KMS-11 (cell line): Measurements from ENCODE around the gene KCNAB1.

Source experiments
- H2AFZ ChIP-seq: fragments of 200-600 bp; sonication (generic); 2 replicates; pipeline ENCODE4 v1.6.1; 2016; ENCODE audit warnings: antibody characterized with exemption, mixed run types, low read depth
- H3K27ac ChIP-seq: fragments of 200-600 bp; sonication (generic); 2 replicates; pipeline ENCODE4 v1.6.1; 2016; ENCODE audit warnings: mild to moderate bottlenecking, mixed run types
- H3K27me3 ChIP-seq: fragments of 200-600 bp; sonication (generic); 2 replicates; pipeline ENCODE4 v1.6.1; 2017; ENCODE audit warnings: mild to moderate bottlenecking, low read depth, mixed run types, moderate library complexity; ENCODE audit not compliant: insufficient read depth
- H3K36me3 ChIP-seq: fragments of 200-600 bp; sonication (generic); 2 replicates; pipeline ENCODE4 v1.6.1; 2017; ENCODE audit warnings: mild to moderate bottlenecking, mixed run types; ENCODE audit not compliant: insufficient read depth
- H3K4me1 ChIP-seq: fragments of 200-600 bp; sonication (generic); 2 replicates; pipeline ENCODE4 v1.6.1; 2016; ENCODE audit warnings: mild to moderate bottlenecking, low read depth, mixed run types; ENCODE audit not compliant: poor library complexity, severe bottlenecking
- H3K4me2 ChIP-seq: fragments of 200-600 bp; sonication (generic); 2 replicates; pipeline ENCODE4 v1.7.0; 2016; ENCODE audit warnings: mild to moderate bottlenecking, mixed run types
- H3K4me3 ChIP-seq: fragments of 200-600 bp; sonication (generic); IDR thresholded peaks from 2 replicates; pipeline ENCODE4 v1.6.1; 2017; ENCODE audit warnings: low read depth, low read length, mixed read lengths; ENCODE audit not compliant: insufficient read depth
- H3K79me2 ChIP-seq: fragments of 200-600 bp; sonication (generic); 2 replicates; pipeline ENCODE4 v1.6.1; 2016; ENCODE audit warnings: low read depth, mixed run types; ENCODE audit not compliant: insufficient read depth
- H3K9ac ChIP-seq: fragments of 200-600 bp; sonication (generic); 2 replicates; pipeline ENCODE4 v1.6.1; 2016; ENCODE audit warnings: mild to moderate bottlenecking, mixed run types
- H4K20me1 ChIP-seq: fragments of 200-600 bp; sonication (generic); 2 replicates; pipeline ENCODE4 v1.6.1; 2016; ENCODE audit warnings: mild to moderate bottlenecking, mixed run types; ENCODE audit not compliant: insufficient read depth
- TF ChIP-seq, protein P1 (sequence below): fragments of 200-600 bp; sonication (generic); conservative IDR thresholded peaks from 2 replicates; pipeline ENCODE4 v1.6.1; 2017; ENCODE audit warnings: low read depth, mild to moderate bottlenecking, antibody characterized with exemption, low read length, moderate library complexity, mixed read lengths

KCNAB1 gene

DNA sequence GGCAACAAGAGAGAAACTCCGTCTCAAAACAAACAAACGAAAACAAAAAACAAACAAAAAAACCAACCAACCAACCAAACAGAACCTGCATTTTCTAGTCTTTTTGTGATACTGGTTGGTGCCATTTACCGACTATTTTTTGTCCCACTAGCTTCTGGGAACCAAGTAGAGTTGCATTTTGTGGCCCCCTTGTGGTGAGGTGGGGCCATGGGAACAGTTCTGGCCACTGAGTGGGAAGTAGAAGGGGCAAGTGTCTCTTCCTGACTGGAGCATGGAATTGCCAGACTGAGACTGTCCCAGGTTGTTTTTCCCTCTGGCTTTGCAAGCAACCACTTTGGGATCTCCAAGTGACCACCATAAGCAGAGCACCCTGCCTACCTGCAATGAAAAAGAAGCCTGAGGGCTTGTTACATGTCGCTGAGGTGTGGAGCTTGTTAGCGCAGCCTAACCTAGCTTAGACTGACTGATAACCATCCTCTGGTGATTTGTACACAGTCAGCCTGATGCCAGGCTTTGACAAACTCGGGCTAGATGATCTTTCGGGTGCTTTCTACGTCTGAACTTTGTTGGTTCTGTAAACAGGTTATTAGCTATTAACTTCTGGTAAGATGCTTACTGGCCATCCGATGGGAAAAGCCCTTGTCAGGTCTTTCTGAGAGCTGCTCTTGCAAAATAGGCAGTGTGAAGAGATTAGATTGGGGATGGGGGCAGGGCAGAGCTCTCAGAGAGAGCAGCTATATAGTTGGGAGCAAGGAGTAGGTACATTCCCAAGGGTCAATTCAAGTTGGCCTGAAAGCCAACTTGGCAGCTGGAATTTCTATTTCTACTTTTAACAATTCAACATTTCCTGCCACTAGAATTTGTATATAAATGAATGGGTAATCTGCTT lies 262.3 kb downstream of the KCNAB1 start:
- Histone ChIP-seq H3K36me3 (no peaks in the 10 kb centered on the region), H2AFZ (no peak overlapping the region)
- TF ChIP-seq, protein P1, sequence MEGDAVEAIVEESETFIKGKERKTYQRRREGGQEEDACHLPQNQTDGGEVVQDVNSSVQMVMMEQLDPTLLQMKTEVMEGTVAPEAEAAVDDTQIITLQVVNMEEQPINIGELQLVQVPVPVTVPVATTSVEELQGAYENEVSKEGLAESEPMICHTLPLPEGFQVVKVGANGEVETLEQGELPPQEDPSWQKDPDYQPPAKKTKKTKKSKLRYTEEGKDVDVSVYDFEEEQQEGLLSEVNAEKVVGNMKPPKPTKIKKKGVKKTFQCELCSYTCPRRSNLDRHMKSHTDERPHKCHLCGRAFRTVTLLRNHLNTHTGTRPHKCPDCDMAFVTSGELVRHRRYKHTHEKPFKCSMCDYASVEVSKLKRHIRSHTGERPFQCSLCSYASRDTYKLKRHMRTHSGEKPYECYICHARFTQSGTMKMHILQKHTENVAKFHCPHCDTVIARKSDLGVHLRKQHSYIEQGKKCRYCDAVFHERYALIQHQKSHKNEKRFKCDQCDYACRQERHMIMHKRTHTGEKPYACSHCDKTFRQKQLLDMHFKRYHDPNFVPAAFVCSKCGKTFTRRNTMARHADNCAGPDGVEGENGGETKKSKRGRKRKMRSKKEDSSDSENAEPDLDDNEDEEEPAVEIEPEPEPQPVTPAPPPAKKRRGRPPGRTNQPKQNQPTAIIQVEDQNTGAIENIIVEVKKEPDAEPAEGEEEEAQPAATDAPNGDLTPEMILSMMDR: peak; percentile 70

DNA sequence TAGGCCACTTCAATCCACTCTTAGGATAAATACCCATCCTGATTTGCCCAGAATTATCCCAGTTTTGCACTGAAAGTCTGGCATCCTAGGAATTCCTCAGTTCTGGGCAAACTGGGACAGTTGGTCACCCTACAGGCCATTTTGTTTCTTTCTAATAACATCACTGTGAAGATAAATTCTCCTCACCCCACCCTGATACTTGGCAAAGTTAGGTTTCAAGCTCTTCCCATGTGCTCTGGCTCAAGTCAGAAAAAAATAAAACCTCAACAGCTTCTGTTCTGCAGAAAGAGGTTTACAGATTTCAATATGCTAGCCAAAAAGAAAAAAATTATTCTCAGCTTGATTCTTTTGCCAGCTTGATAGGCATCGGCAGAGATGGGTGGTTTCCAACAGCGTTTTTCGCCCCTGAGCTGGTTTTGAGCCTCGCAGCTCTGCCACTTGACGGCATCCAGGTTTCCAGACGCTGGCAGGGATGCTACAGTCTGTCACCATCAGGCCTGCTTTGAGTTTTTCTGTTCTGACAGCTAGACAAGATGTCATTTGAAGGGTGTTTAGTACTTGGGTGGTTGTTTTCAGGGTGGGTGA lies 263.2 kb downstream of the KCNAB1 start:
- Histone ChIP-seq H2AFZ (no peak overlapping the region), H3K4me3 (no peak overlapping the region), H3K27ac (no peak overlapping the region), H3K4me1 (no peaks in the 10 kb centered on the region), H3K27me3 (no peaks in the 10 kb centered on the region), H3K9ac (no peak overlapping the region), H3K79me2 (no peaks in the 10 kb centered on the region), H3K4me2 (no peak overlapping the region), H3K36me3 (no peaks in the 10 kb centered on the region), H4K20me1 (no peaks in the 10 kb centered on the region)
- TF ChIP-seq, protein P1: no peak

More for the DNA sequence above, 262.3 kb downstream of the KCNAB1 start:
- H3K9ac ChIP-seq: no peak overlapping the region
- no peaks in the 10 kb centered on the region for H3K79me2 ChIP-seq
- no peaks in the 10 kb centered on the region for H4K20me1 ChIP-seq
- no peak overlapping the region for H3K4me3 ChIP-seq
- H3K4me2 ChIP-seq: no peak overlapping the region
- H3K4me1 ChIP-seq: no peaks in the 10 kb centered on the region
- no peak overlapping the region for H3K27ac ChIP-seq
- no peaks in the 10 kb centered on the region for H3K27me3 ChIP-seq

DNA sequence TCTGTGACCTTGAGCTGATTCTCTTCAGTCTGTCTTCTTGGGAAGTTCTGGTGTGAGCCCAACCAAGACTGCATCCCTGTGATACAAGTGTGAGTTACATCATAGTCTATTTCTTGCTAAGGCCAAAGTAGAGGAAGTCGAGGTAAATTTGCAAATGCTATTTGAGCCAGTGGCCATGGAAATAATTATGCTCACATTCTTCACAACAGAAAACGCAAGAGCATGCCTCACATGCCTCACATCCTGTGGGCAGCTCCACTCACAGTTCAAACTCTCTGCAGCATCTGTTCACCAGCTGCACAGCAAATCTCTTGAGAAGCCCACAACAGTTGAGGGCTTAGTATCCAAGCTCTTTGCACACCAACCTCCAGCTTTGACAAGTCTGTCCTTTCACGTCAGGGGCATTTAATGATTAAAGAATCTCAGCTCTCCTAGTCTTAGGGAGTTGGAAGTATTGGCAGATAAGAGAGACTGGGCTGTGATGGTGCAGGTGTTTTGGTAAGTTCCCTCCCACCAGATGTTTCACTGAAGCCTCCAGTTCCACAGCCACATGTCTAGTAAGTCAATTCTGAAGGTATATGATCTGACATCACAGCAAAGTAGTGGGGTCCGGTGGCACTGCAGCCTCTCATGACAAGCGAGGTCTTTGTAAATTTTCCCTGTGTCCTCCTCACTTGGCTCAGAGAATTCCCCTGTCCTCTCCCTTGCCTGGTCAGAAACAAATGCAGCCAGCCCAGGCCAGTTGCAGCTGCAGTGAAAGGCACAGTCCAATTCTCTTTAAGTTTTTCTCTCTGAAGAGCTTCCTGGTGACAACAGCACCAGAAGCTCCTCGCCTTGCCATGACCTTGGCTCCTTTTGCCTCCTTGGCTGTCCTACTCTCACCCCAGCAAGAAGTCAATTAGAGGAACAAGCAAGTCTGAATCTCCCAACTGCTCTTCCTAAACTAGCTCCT lies 268.4 kb downstream of the KCNAB1 start:
- Histone ChIP-seq H3K4me2 (no peak overlapping the region), H3K9ac (no peak overlapping the region), H2AFZ (no peak overlapping the region), H4K20me1 (no peaks in the 10 kb centered on the region), H3K36me3 (no peaks in the 10 kb centered on the region), H3K27me3 (no peaks in the 10 kb centered on the region), H3K27ac (no peak overlapping the region), H3K79me2 (no peaks in the 10 kb centered on the region), H3K4me3 (no peak overlapping the region), H3K4me1 (no peaks in the 10 kb centered on the region)
- TF ChIP-seq, protein P1: no peak

DNA sequence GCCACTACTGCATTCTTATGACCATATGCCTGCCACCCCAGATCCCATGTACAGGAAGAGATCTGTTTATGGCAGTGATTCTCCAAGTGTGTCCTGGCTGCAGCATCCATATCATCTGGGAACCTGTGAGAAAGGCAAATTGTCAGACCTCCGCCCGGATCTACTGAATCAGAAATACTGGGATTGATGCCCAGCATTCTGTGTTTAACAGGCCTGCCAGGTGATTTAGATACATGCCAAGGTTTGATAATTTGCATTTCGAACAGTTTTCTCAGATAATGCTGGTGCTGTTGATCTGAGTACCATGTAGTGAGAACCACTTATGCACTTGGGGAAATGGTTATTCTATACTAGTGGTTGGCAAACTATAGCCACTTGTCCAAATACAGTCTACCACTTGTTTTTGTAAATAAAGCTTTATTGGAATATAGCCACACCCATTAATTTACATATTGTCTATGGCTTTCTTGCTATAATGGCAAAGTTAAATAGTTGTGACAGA lies 269.1 kb downstream of the KCNAB1 start:
- Histone ChIP-seq H3K36me3 (no peaks in the 10 kb centered on the region), H3K4me2 (no peak overlapping the region), H2AFZ (no peak overlapping the region)

More for the DNA sequence above, 269.1 kb downstream of the KCNAB1 start:
- Histone ChIP-seq H3K27me3 (no peaks in the 10 kb centered on the region), H3K9ac (no peak overlapping the region), H3K4me1 (no peaks in the 10 kb centered on the region), H4K20me1 (no peaks in the 10 kb centered on the region), H3K27ac (no peak overlapping the region), H3K4me3 (no peak overlapping the region), H3K79me2 (no peaks in the 10 kb centered on the region)
- TF ChIP-seq, protein P1: no peak
